Endothelial cell of umbilical vein (primary cell): ENCODE measurements around the gene PAQR7. TPM values are rescaled to one million over a fixed set of nuclear protein-coding genes. Genes with fewer than 3 reads are reported as not detected.

Experiments
- BruUV-seq: library from RNA; stranded (reverse); fragments of 400-500 nt; replicated peaks from 2 replicates; lab custom pipeline; 2021; lab: Mats Ljungman, UMichigan
- CTCF ChIA-PET: fragments of 300-600, 350-600 bp; sonication (Branson Sonifier 250); formaldehyde crosslinking; loops from one replicate; lab custom pipeline; 2021; ENCODE audit warnings: antibody characterized with exemption, inconsistent platforms; lab: Charles Lee
- POLR2A ChIA-PET: fragments of 300-600, 350-600 bp; sonication (Branson Sonifier 250); formaldehyde crosslinking; loops from one replicate; lab custom pipeline; 2021; ENCODE audit warnings: antibody characterized with exemption, inconsistent platforms; lab: Charles Lee
- DNase-seq: peaks from one replicate; pipeline ENCODE4 v3.0.0-alpha.2; 2011; ENCODE audit warnings: low read depth, low spot score
- FAIRE-seq: peaks from 2 replicates; lab custom pipeline; 2011; peaks lifted over from hg19 to GRCh38; lab: Jason Lieb, UNC
- H2AFZ ChIP-seq: 2 replicates; pipeline ENCODE4 v1.6.0; 2012; ENCODE audit warnings: low read depth, low read length, control low read depth, inconsistent platforms
- H3K27ac ChIP-seq: 2 replicates; pipeline ENCODE4 v1.5.1; 2011; ENCODE audit warnings: low read depth, mild to moderate bottlenecking, control low read depth, low read length, moderate library complexity; ENCODE audit not compliant: insufficient read depth
- H3K27me3 ChIP-seq, 2 experiments: 2 replicates each; pipeline versions ENCODE4 v1.6.0 to v1.6.1; 2011; ENCODE audit warnings: low read length in 2 of 2, mixed read lengths in 1 of 2; ENCODE audit not compliant: control insufficient read depth in 2 of 2, insufficient read depth in 2 of 2
- H3K36me3 ChIP-seq, 2 experiments: 2 replicates in 1 of 2; 3 replicates in 1 of 2; pipeline ENCODE4 v1.5.1; 2011; ENCODE audit warnings: low read length in 2 of 2, mild to moderate bottlenecking in 1 of 2, moderate library complexity in 1 of 2; ENCODE audit not compliant: control insufficient read depth in 2 of 2, insufficient read depth in 2 of 2; ENCODE audit errors: extremely low read depth in 1 of 2
- H3K4me1 ChIP-seq: 3 replicates; pipeline ENCODE4 v1.5.1; 2011; ENCODE audit warnings: mild to moderate bottlenecking, low read length; ENCODE audit not compliant: control insufficient read depth, insufficient read depth; ENCODE audit errors: extremely low read depth
- H3K4me2 ChIP-seq: 2 replicates; pipeline ENCODE4 v1.6.1; 2011; ENCODE audit warnings: low read length, control low read depth, mixed read lengths; ENCODE audit not compliant: insufficient read depth
- H3K4me3 ChIP-seq, 3 experiments: fragments of 200-600 bp in 1 of 3; sonication (generic), shearing (Covaris generic) in 1 of 3; replicated peaks in 1 of 3; 2 replicates each; pipeline ENCODE4 v1.5.1; 2011 to 2016; ENCODE audit warnings: control low read depth in 3 of 3, low read length in 3 of 3, mild to moderate bottlenecking in 2 of 3, inconsistent platforms in 1 of 3, low read depth in 1 of 3, moderate library complexity in 1 of 3; ENCODE audit not compliant: insufficient read depth in 1 of 3
- H3K79me2 ChIP-seq: 2 replicates; pipeline ENCODE4 v1.6.0; 2012; ENCODE audit warnings: low read length, inconsistent platforms; ENCODE audit not compliant: control insufficient read depth, insufficient read depth
- H3K9ac ChIP-seq: replicated peaks from 2 replicates; pipeline ENCODE3; 2011; ENCODE audit warnings: low read length, control low read depth; ENCODE audit not compliant: insufficient read depth; ENCODE audit errors: extremely low read depth
- H3K9me1 ChIP-seq: replicated peaks from 3 replicates; pipeline ENCODE4 v1.6.0; 2011; ENCODE audit warnings: mild to moderate bottlenecking, low read length; ENCODE audit not compliant: control insufficient read depth, insufficient read depth; ENCODE audit errors: extremely low read depth
- H3K9me3 ChIP-seq: replicated peaks from 2 replicates; pipeline ENCODE4 v1.5.1; 2012; ENCODE audit warnings: low read length, inconsistent platforms; ENCODE audit not compliant: control insufficient read depth, insufficient read depth
- H4K20me1 ChIP-seq: replicated peaks from 2 replicates; pipeline ENCODE3; 2011; ENCODE audit warnings: mild to moderate bottlenecking, low read length; ENCODE audit not compliant: control insufficient read depth, insufficient read depth; ENCODE audit errors: extremely low read depth
- EZH2 ChIP-seq: IDR thresholded peaks from 2 replicates; pipeline ENCODE4 v1.6.1; 2012; ENCODE audit warnings: borderline replicate concordance, low read depth, mild to moderate bottlenecking, moderate library complexity, low read length, inconsistent platforms; ENCODE audit not compliant: severe bottlenecking
- FOS ChIP-seq: IDR thresholded peaks from 2 replicates; pipeline ENCODE4 v1.6.1; 2011; ENCODE audit warnings: mild to moderate bottlenecking, low read length, moderate library complexity, borderline replicate concordance; ENCODE audit not compliant: insufficient read depth
- GATA2 ChIP-seq: IDR thresholded peaks from 2 replicates; pipeline ENCODE4 v1.7.0; 2011; ENCODE audit warnings: low read depth, mild to moderate bottlenecking, moderate library complexity, mixed read lengths, low read length; ENCODE audit not compliant: insufficient read length, insufficient read depth
- JUN ChIP-seq: IDR thresholded peaks from 2 replicates; pipeline ENCODE4 v1.6.1; 2011; ENCODE audit warnings: borderline replicate concordance, low read depth; ENCODE audit not compliant: insufficient read length, insufficient read depth
- MYC ChIP-seq: IDR thresholded peaks from one replicate; pipeline ENCODE4 v1.6.1; 2011; ENCODE audit warnings: mild to moderate bottlenecking, low read depth, low read length
- POLR2A ChIP-seq: IDR thresholded peaks from 2 replicates; pipeline ENCODE4 v1.6.1; 2012; ENCODE audit warnings: low read depth, mild to moderate bottlenecking, control low read depth, low read length
- POLR2AphosphoS5 ChIP-seq: IDR thresholded peaks from 2 replicates; pipeline ENCODE4 v1.6.1; 2012; ENCODE audit warnings: low read depth, mild to moderate bottlenecking, control low read depth, low read length, moderate library complexity; ENCODE audit not compliant: insufficient read depth
- dilution Hi-C: fragments of 300-500 bp; cut with MboI; formaldehyde crosslinking; loops from one replicate; pipeline ENCODE4 v1.15.0; 2019; ENCODE audit warnings: low sequenced_read_pairs; ENCODE audit not compliant: extremely low pct_ligation_motif_present
- intact Hi-C: fragments of 100-400 bp; cut with micrococcal nuclease; formaldehyde crosslinking; loops from one replicate; pipeline ENCODE4 v1.10.0; 2022
- polyA plus RNA-seq, 4 experiments: library from polyadenylated mRNA; depleted of rRNA in 3 of 4; stranded (reverse) in 3 of 4; unstranded in 1 of 4; fragments of >200 nt; gene quantifications; 2 replicates each; pipeline versions ENCODE4 v1.2.1 to v1.2.3, GENCODE V29; 2011 to 2012; ENCODE audit warnings: missing spikeins in 1 of 4
- total RNA-seq: library from RNA; stranded (reverse); gene quantifications from 2 replicates; pipeline ENCODE4 v1.2.3, GENCODE V29; 2021
- TF ChIP-seq, protein P1 (sequence below): IDR thresholded peaks from 2 replicates; pipeline ENCODE4 v1.6.1; 2011; ENCODE audit not compliant: insufficient read depth, insufficient read length
- TF ChIP-seq, protein P2 (sequence below), 2 donors: IDR thresholded peaks; 1 replicate in 1 of 2; 2 replicates in 1 of 2; pipeline ENCODE4 v1.5.1; 2011; ENCODE audit warnings: low read length in 2 of 2, mild to moderate bottlenecking in 2 of 2, moderate library complexity in 2 of 2, control low read depth in 1 of 2, inconsistent platforms in 1 of 2, low read depth in 1 of 2; ENCODE audit not compliant: insufficient read depth in 1 of 2; ENCODE audit errors: extremely low read depth in 1 of 2

PAQR7 gene
- total and polyA plus RNA-seq, 2 donors (not counting 3 experiments of a cell fraction or from before 2014, with no cell fraction given): 8.4 to 10.8 TPM

GRCh38 chr1:25813734-25814471 is 61.6 kb downstream of the PAQR7 start:
- TF ChIP-seq, protein P1, sequence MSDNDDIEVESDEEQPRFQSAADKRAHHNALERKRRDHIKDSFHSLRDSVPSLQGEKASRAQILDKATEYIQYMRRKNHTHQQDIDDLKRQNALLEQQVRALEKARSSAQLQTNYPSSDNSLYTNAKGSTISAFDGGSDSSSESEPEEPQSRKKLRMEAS: no peak
- TF ChIP-seq JUN (no peak), MYC (no peak), GATA2 (no peak), POLR2AphosphoS5 (no peak), FOS (no peak), POLR2A (no peak), EZH2 (no peak)
- TF ChIP-seq, protein P2, sequence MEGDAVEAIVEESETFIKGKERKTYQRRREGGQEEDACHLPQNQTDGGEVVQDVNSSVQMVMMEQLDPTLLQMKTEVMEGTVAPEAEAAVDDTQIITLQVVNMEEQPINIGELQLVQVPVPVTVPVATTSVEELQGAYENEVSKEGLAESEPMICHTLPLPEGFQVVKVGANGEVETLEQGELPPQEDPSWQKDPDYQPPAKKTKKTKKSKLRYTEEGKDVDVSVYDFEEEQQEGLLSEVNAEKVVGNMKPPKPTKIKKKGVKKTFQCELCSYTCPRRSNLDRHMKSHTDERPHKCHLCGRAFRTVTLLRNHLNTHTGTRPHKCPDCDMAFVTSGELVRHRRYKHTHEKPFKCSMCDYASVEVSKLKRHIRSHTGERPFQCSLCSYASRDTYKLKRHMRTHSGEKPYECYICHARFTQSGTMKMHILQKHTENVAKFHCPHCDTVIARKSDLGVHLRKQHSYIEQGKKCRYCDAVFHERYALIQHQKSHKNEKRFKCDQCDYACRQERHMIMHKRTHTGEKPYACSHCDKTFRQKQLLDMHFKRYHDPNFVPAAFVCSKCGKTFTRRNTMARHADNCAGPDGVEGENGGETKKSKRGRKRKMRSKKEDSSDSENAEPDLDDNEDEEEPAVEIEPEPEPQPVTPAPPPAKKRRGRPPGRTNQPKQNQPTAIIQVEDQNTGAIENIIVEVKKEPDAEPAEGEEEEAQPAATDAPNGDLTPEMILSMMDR (IDR thresholded peaks at IDR 0.05; ENCODE audit: extremely low read depth in 1 of 2, insufficient read depth in 1 of 2, low read depth in 1 of 2, low read length in 2 of 2): no peak
- no peaks in the 10 kb centered on the region for H3K79me2 ChIP-seq
- FAIRE-seq (no peak), DNase-seq (no peak)
- CTCF ChIA-PET: interaction anchor here (0.8 to 1.2 kb wide), 2 partner anchors 9 to 205 kb away, joined by 3 read pairs; no protein-coding TSS in a partner anchor
- no peaks in the 10 kb centered on the region for H4K20me1 ChIP-seq
- no peaks in the 10 kb centered on the region for H3K4me1 ChIP-seq
- H3K9me3 ChIP-seq: no peaks in the 10 kb centered on the region
- intact Hi-C loops (no loop called here), dilution Hi-C loops (no loop called here)
- H3K36me3 ChIP-seq: peaks cover 7 to 57% of the 10 kb centered on the region in 2 experiments
- H2AFZ ChIP-seq: no peak overlapping the region
- POLR2A ChIA-PET: no interaction called here
- no peak overlapping the region for H3K27ac ChIP-seq
- H3K4me3 ChIP-seq: no peak overlapping the region
- H3K4me2 ChIP-seq: no peak overlapping the region
- no peaks in the 10 kb centered on the region for H3K9me1 ChIP-seq
- H3K27me3 ChIP-seq: no peaks in the 10 kb centered on the region
- H3K9ac ChIP-seq: no peak overlapping the region
- BruUV-seq: no TSS peak
